HEK293T (cell line): Measurements from ENCODE around the gene F13A1.

Source experiments
- CTCF ChIA-PET: fragments of 350-600 bp; formaldehyde crosslinking; extraction: SDS; loops from one replicate; lab custom pipeline; 2021; ENCODE audit warnings: antibody characterized with exemption, inconsistent platforms; lab: Yijun Ruan, JAX
- POLR2A ChIA-PET: fragments of 350-600 bp; formaldehyde crosslinking; extraction: SDS; loops from one replicate; lab custom pipeline; 2020; ENCODE audit warnings: antibody characterized with exemption, inconsistent platforms; lab: Yijun Ruan, JAX
- DNase-seq: peaks from one replicate; pipeline ENCODE4 v3.0.0; 2012; ENCODE audit warnings: mixed read lengths; ENCODE audit errors: extremely low spot score
- ARNT ChIP-seq: fragments of 450-650 bp; IDR thresholded peaks from 2 replicates; pipeline ENCODE4 v1.6.1; 2017; ENCODE audit warnings: mild to moderate bottlenecking
- BHLHE40 ChIP-seq: fragments of 450-650 bp; IDR thresholded peaks from 2 replicates; pipeline ENCODE4 v1.6.1; 2016; ENCODE audit warnings: mild to moderate bottlenecking, moderate library complexity, borderline replicate concordance
- CTBP1 ChIP-seq: fragments of 450-650 bp; IDR thresholded peaks from 2 replicates; pipeline ENCODE4 v1.6.1; 2016; ENCODE audit warnings: borderline replicate concordance
- ELF4 ChIP-seq: fragments of 450-650 bp; IDR thresholded peaks from 2 replicates; pipeline ENCODE4 v1.6.1; 2017; ENCODE audit warnings: antibody characterized with exemption
- FOXA1 ChIP-seq: fragments of 450-650 bp; IDR thresholded peaks from 2 replicates; pipeline ENCODE4 v1.6.1; 2016; ENCODE audit warnings: mild to moderate bottlenecking
- FOXK2 ChIP-seq: fragments of 450-650 bp; IDR thresholded peaks from 2 replicates; pipeline ENCODE4 v1.6.1; 2016; ENCODE audit warnings: mild to moderate bottlenecking
- FOXM1 ChIP-seq: fragments of 450-650 bp; IDR thresholded peaks from 2 replicates; pipeline ENCODE4 v1.6.1; 2017; ENCODE audit warnings: mild to moderate bottlenecking, borderline replicate concordance
- HDGF ChIP-seq: fragments of 450-650 bp; IDR thresholded peaks from 2 replicates; pipeline ENCODE4 v1.6.1; 2017; ENCODE audit warnings: antibody characterized with exemption, borderline replicate concordance
- L3MBTL2 ChIP-seq: fragments of 450-650 bp; conservative IDR thresholded peaks from 2 replicates; pipeline ENCODE4 v1.6.1; 2016; ENCODE audit warnings: mild to moderate bottlenecking
- LEF1 ChIP-seq: fragments of 450-650 bp; IDR thresholded peaks from 2 replicates; pipeline ENCODE4 v1.6.1; 2017; ENCODE audit warnings: mild to moderate bottlenecking, borderline replicate concordance
- NFRKB ChIP-seq: fragments of 450-650 bp; IDR thresholded peaks from 2 replicates; pipeline ENCODE4 v1.6.1; 2016; ENCODE audit warnings: mild to moderate bottlenecking, moderate library complexity
- SP1 ChIP-seq: fragments of 450-650 bp; IDR thresholded peaks from 2 replicates; pipeline ENCODE4 v1.6.1; 2017
- SUZ12 ChIP-seq: fragments of 450-650 bp; IDR thresholded peaks from 2 replicates; pipeline ENCODE4 v1.6.1; 2016; ENCODE audit warnings: mild to moderate bottlenecking
- TARDBP ChIP-seq: fragments of 450-650 bp; IDR thresholded peaks from 2 replicates; pipeline ENCODE4 v1.6.1; 2016
- ZNF384 ChIP-seq: fragments of 450-650 bp; IDR thresholded peaks from 2 replicates; pipeline ENCODE4 v1.6.1; 2016
- TF ChIP-seq, protein P1 (sequence below): fragments of 450-650 bp; IDR thresholded peaks from 2 replicates; pipeline ENCODE4 v1.6.1; 2016

Gene F13A1

DNA sequence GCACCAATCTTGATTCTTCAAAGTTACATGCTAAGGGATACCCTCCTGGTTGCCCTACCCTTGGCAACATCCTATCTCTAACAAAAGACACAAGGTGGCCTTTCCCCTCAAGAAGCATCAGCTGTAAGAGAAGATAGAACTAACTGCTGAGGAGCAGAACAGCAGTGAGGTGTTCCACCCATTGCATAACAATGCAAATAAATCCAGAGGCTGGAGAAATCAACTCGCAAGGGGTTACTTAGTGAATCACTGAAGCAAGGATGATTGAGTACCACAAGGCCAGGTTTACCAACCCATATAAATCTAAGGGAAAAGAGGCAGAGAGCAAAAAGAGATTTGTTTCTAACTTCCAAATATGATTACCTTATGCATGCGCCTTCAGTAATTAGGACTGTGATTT, 36.7 kb downstream of the F13A1 start:
- ChIA-PET CTCF (no interaction called here), POLR2A (no interaction called here)
- no peak for DNase-seq
- TF ChIP-seq BHLHE40, result no peak
- no peak for TF ChIP-seq FOXM1
- no peak for TF ChIP-seq TARDBP
- TF ChIP-seq, protein P1, sequence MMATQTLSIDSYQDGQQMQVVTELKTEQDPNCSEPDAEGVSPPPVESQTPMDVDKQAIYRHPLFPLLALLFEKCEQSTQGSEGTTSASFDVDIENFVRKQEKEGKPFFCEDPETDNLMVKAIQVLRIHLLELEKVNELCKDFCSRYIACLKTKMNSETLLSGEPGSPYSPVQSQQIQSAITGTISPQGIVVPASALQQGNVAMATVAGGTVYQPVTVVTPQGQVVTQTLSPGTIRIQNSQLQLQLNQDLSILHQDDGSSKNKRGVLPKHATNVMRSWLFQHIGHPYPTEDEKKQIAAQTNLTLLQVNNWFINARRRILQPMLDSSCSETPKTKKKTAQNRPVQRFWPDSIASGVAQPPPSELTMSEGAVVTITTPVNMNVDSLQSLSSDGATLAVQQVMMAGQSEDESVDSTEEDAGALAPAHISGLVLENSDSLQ, result no peak
- no peak for TF ChIP-seq CTBP1
- TF ChIP-seq FOXA1, result no peak
- TF ChIP-seq FOXK2, result no peak

- no peak for DNase-seq
- ChIA-PET POLR2A (no interaction called here), CTCF (no interaction called here)
- TF ChIP-seq CTBP1 (no peak), LEF1 (no peak), L3MBTL2 (no peak), SP1 (no peak), ELF4 (no peak), SUZ12 (no peak), BHLHE40 (no peak), FOXA1 (no peak), ZNF384 (no peak), FOXM1 (no peak), HDGF (no peak), NFRKB (no peak), FOXK2 (no peak), ARNT (no peak), TARDBP (no peak)
- TF ChIP-seq, protein P1, result no peak
Observed at GRCh38 chr6:6282716-6283115, 37.7 kb downstream of the F13A1 start.

GRCh38 chr6:6277413-6277812, 43.0 kb downstream of the F13A1 start:
- TF ChIP-seq BHLHE40 (no peak), FOXA1 (no peak), FOXK2 (no peak), ZNF384 (no peak), CTBP1 (no peak), LEF1 (no peak), ELF4 (no peak), L3MBTL2 (no peak), HDGF (no peak), SUZ12 (no peak), TARDBP (no peak), NFRKB (no peak), ARNT (no peak)
- TF ChIP-seq, protein P1, result no peak
- POLR2A ChIA-PET, result no interaction called here
- CTCF ChIA-PET, result no interaction called here
- DNase-seq, result no peak

- no peak for DNase-seq
- CTCF ChIA-PET, result no interaction called here
- POLR2A ChIA-PET, result no interaction called here
- TF ChIP-seq CTBP1, result no peak
- TF ChIP-seq FOXM1, result no peak
- TF ChIP-seq BHLHE40, result no peak
- no peak for TF ChIP-seq ZNF384
- no peak for TF ChIP-seq FOXK2
- TF ChIP-seq, protein P1, result no peak
- no peak for TF ChIP-seq ELF4
- TF ChIP-seq FOXA1, result no peak
- TF ChIP-seq SUZ12, result no peak
- TF ChIP-seq HDGF, result no peak
- TF ChIP-seq LEF1, result no peak
- no peak for TF ChIP-seq TARDBP
- no peak for TF ChIP-seq ARNT
- no peak for TF ChIP-seq SP1
Observed at GRCh38 chr6:6270948-6271535, 49.4 kb downstream of the F13A1 start.

GRCh38 chr6:6260196-6260722, 60.2 kb downstream of the F13A1 start:
- no peak for DNase-seq
- ChIA-PET CTCF (no interaction called here), POLR2A (no interaction called here)
- TF ChIP-seq L3MBTL2 (no peak), ELF4 (no peak), BHLHE40 (no peak), TARDBP (no peak), CTBP1 (no peak), SP1 (no peak), FOXM1 (no peak), HDGF (no peak), FOXK2 (no peak)
- TF ChIP-seq, protein P1, result no peak
